GM18861 (cell line): ENCODE data around the gene CNTROB.

ENCODE experiments used
- ATAC-seq: cut with Tn5 transposase; IDR thresholded peaks from one replicate; pipeline ENCODE4 v1.9.1; 2021; ENCODE audit not compliant: unreplicated experiment

CNTROB gene, protein sequence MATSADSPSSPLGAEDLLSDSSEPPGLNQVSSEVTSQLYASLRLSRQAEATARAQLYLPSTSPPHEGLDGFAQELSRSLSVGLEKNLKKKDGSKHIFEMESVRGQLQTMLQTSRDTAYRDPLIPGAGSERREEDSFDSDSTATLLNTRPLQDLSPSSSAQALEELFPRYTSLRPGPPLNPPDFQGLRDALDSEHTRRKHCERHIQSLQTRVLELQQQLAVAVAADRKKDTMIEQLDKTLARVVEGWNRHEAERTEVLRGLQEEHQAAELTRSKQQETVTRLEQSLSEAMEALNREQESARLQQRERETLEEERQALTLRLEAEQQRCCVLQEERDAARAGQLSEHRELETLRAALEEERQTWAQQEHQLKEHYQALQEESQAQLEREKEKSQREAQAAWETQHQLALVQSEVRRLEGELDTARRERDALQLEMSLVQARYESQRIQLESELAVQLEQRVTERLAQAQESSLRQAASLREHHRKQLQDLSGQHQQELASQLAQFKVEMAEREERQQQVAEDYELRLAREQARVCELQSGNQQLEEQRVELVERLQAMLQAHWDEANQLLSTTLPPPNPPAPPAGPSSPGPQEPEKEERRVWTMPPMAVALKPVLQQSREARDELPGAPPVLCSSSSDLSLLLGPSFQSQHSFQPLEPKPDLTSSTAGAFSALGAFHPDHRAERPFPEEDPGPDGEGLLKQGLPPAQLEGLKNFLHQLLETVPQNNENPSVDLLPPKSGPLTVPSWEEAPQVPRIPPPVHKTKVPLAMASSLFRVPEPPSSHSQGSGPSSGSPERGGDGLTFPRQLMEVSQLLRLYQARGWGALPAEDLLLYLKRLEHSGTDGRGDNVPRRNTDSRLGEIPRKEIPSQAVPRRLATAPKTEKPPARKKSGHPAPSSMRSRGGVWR

GRCh38 chr17:7931709-7932482 lies at the start of gene CNTROB, which contains the start of gene TRAPPC1:
TSS of gene CNTROB (plus strand) at chr17:7932206. CDS start at chr17:7933080, 874 bp downstream.
TSS of gene TRAPPC1 (minus strand) at chr17:7931946. CDS start at chr17:7931829, 117 bp downstream.
- peak; percentile 93 for ATAC-seq

DNA sequence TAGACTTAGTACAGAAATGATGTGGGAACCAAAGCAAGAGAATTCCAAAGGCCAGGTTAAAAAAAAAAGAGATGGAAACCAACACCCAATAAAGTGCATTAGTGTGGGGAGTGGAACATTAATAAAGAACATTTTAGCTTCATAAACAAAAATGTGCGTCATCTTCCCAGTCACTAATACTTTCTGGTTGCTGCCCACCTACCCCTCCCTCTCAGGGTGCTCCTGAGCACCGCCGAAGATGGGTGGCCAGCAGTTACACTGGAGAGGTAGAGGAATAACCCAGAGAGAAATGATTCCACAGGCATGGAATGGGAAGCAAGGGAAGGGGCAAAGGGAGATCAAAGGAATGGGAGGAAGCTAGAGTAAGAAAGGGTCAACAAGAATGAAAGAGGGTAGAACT lies 49.4 kb upstream of the CNTROB start:
- ATAC-seq, result no peak

- no peak for ATAC-seq
These were observed 48.1 kb upstream of the CNTROB start for GRCh38 chr17:7883781-7884386.

GRCh38 chr17:7884581-7885366 lies 47.2 kb upstream of the CNTROB start:
- no peak for ATAC-seq

GRCh38 chr17:7885367-7886226 lies 46.4 kb upstream of the CNTROB start:
- no peak for ATAC-seq

DNA sequence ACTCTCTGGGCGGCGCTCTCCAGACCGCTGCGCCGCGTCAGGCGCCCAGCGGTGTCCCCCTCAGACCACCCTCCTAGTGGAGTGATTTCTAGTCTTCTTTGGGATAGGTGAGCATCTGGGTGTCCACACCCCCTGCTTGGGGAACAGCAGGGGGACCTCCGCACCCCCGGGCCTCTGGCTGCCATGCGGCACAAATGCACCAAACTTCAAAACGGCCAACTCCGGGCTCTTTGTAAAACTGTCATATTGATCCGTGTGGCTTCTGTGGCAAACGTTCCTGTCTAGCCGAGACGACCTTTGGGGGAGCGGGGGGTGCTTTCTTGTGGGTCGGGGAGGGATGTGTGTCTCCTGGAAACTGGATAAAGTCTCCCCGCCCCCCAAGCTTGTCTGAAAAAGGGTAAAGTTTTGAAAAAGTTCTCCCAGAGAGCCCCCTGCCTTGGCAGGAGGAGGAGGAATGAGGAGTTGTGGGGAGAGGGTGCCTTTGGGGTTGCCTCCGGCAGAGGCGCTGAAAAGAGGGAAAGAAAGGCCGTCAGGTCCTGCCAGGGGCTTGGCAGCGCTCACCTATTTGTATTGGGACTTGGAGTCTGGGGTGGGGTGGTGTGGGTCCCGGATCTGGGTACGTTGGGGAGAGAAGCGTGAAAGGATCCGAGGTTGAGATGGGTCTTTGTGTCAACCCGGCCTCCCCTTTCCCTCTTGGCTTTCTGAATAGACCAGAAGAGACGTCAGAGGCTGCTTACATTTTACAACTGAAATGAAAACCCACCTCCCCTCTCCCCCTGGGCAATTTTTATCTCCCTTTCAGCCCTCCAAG lies 45.6 kb upstream of the CNTROB start:
- ATAC-seq, result no peak

- ATAC-seq, result no peak
These were observed 44.9 kb upstream of the CNTROB start for GRCh38 chr17:7887038-7887481.

GRCh38 chr17:7887482-7888183 lies 44.4 kb upstream of the CNTROB start:
- no peak for ATAC-seq

GRCh38 chr17:7888184-7888920 lies 43.7 kb upstream of the CNTROB start, which contains the start of gene CHD3:
TSS of gene CHD3 (plus strand) at chr17:7888789. CDS start at chr17:7889001, 212 bp downstream.
- ATAC-seq, result no peak

- no peak for ATAC-seq
These were observed 42.6 kb upstream of the CNTROB start for GRCh38 chr17:7889166-7889955.

DNA sequence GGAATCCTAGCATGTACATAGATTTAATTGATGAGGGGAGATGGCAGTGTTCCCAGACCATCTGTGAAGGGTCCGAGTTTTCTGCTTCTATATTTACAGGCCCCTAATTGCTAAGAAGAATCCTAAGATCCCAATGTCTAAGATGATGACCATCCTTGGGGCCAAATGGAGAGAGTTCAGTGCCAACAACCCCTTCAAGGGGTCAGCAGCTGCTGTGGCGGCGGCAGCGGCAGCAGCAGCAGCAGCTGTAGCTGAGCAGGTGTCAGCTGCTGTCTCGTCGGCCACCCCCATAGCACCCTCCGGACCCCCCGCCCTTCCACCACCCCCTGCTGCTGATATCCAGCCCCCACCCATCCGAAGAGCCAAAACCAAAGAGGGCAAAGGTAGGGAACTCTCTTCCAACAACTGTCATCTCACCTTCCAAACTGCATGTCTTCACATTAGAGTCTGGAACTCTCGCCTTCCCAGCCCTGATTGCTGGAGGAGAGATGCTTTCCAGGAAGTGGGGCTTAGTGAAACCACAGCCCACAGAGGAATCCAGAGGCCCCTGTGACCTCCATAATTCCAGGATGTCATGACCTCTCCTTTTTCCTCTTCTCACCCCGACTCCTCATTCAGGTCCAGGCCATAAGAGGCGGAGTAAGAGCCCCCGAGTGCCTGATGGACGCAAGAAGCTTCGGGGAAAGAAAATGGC lies 38.7 kb upstream of the CNTROB start:
- no peak for ATAC-seq

DNA sequence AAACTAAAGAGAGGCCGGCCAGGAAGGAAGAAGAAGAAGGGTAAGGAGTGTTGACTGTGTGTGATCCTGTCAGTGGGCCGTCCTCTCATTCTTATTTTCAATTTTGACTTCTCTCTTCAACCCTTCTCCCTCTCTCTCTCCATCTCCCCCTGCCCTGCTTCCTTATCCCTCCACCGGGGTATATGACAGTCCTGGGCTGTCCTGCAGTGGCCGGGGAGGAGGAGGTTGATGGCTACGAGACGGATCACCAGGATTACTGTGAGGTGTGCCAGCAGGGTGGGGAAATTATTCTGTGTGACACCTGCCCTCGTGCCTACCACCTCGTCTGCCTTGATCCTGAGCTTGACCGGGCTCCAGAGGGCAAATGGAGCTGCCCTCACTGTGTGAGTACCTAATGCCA lies 37.8 kb upstream of the CNTROB start:
- ATAC-seq, result no peak

- no peak for ATAC-seq
These were observed 37.1 kb upstream of the CNTROB start for GRCh38 chr17:7894866-7895265.

DNA sequence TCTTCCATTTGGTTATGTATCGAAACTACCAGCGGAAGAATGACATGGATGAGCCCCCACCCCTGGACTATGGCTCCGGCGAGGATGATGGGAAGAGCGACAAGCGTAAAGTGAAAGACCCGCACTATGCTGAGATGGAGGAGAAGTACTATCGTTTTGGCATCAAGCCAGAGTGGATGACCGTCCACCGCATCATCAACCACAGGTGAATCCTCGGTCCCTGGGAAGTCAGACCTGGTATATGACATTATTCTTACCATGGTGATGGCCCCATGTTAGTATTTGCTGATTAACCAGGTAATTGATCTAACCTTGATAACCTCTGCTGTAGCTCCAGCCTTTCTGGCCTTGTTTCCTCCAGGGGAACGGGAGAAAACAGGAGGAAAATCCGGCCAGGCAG lies 34.9 kb upstream of the CNTROB start:
- ATAC-seq, result no peak

DNA sequence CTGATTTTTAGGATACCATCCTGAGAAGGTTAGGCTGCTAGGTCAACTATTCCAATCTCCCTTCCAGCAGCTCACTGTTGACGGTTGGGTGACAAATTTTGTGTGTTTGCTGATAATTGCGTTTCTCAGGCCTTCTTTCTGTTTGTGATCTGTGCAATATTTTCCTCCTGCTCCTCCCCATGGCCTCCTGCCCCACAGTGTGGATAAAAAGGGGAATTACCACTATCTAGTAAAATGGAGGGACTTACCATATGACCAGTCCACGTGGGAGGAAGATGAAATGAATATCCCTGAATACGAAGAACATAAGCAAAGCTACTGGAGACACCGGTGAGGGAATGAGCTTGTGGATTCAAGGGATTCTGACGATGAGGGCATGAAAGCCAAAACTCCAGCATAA lies 34.2 kb upstream of the CNTROB start:
- no peak for ATAC-seq
